Measurements from ENCODE around the gene CEBPG. TPM values are rescaled to one million over a fixed set of nuclear protein-coding genes. Genes with fewer than 3 reads are reported as not detected.

Gene CEBPG
- total RNA-seq, 6 experiments from 2014 or later: 10.0 to 11.2 (median 10.4) TPM

DNA sequence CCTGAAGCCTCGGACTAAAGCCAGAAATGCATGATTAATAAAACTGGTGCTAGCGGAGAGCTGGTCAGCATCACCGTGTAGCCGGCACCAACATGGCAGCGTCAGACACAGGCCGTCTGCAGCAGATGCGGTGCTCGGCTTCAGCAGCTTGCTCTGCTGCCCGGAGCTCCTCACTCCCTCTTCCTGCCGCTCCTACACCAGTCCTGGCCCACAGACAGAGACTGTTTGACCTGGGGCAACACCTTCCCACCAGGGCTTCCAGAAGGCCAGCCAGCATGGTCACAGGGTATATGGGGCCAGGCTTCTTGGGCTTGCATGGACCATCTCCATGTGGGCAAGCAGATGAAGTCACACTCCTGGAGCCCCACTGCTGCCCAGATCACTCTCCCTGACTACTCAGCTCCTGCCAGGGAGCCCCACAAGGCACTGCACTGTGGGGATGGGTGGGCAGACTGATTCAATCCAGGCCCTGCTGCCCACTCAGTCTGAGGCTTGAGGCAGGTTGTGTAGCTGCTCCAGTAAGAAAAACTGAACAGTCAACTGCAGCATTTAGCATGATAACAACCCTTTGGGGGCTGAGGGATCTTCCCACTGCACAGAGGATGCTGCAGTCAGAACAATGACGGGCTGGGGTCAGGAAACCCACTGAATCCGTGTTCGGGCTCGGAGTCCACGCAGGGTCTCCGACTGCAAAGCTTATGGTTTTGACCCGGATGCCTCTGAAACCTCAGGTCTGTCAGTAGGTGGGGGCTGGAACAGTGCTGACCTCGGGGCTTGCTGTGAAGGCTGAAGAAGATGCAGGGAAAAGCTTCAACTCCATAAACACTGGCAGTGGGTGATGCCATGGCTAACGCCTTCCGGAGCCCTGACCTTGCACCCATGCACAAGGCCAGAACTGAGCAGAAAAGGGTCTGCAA is 45.6 kb downstream of the CEBPG start:
- H3K27me3 Mint-ChIP-seq (ENCODE audit: insufficient read depth): no peaks in the 10 kb centered on the region; the same call in 1 of the 2 replicates
- no peaks in the 10 kb centered on the region for H3K4me1 Mint-ChIP-seq (ENCODE audit: low read depth)
- no peak for DNase-seq
- no peaks in the 10 kb centered on the region for H3K9me3 Mint-ChIP-seq
- TF ChIP-seq, protein P1, sequence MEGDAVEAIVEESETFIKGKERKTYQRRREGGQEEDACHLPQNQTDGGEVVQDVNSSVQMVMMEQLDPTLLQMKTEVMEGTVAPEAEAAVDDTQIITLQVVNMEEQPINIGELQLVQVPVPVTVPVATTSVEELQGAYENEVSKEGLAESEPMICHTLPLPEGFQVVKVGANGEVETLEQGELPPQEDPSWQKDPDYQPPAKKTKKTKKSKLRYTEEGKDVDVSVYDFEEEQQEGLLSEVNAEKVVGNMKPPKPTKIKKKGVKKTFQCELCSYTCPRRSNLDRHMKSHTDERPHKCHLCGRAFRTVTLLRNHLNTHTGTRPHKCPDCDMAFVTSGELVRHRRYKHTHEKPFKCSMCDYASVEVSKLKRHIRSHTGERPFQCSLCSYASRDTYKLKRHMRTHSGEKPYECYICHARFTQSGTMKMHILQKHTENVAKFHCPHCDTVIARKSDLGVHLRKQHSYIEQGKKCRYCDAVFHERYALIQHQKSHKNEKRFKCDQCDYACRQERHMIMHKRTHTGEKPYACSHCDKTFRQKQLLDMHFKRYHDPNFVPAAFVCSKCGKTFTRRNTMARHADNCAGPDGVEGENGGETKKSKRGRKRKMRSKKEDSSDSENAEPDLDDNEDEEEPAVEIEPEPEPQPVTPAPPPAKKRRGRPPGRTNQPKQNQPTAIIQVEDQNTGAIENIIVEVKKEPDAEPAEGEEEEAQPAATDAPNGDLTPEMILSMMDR (IDR thresholded peaks at IDR 0.05): no peak
- no peak overlapping the region for H3K4me3 Mint-ChIP-seq
- no peak overlapping the region for H3K27ac Mint-ChIP-seq
- no peaks in the 10 kb centered on the region for H3K36me3 Mint-ChIP-seq (ENCODE audit: low read depth)

DNA sequence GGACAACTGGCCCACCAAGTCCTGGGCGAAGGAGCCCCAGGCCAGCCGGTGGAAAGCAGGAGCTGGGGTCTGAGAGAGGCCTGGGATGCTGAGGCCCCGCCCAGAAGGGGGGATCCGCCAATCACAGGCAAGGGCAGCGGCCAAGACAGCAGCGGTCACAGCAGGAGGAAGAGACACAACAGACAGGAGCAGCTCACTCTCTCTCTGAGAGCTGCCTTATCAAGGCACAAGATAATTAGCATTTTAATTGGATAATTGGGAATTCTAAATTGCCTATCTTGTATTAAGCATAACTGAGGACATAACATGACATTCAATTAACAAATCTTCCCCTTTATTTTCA is 46.2 kb downstream of the CEBPG start:
- no peak for DNase-seq
- Mint-ChIP-seq H3K4me1 (ENCODE audit: low read depth) (no peaks in the 10 kb centered on the region), H3K27me3 (ENCODE audit: insufficient read depth) (peaks cover under 1% of the 10 kb centered on the region; the same call in 1 of the 2 replicates), H3K4me3 (no peak overlapping the region), H3K9me3 (no peaks in the 10 kb centered on the region), H3K27ac (no peak overlapping the region), H3K36me3 (ENCODE audit: low read depth) (no peaks in the 10 kb centered on the region)
- TF ChIP-seq, protein P1 (IDR thresholded peaks at IDR 0.05): no peak

DNA sequence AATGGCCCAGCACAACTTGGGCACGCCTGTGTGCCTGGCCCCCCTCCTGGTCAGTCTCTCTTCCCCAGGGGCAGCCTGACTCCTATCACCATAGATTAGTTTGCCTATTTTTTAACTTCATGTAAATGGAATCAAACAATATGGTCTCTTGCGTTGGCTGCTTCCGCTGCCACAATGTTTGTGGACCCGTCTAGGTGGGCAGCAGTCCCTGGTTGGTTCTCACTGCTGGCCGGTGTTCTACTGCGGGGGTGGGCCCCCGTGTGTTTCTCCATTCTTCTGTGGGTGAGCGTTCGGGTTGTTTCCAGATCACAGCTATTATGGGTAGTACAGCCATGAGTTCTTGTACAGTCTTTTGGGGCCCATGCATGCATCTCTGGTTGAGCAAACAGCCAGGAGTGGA is 47.3 kb downstream of the CEBPG start:
- DNase-seq: no peak
- Mint-ChIP-seq H3K4me1 (ENCODE audit: low read depth) (no peaks in the 10 kb centered on the region), H3K4me3 (no peak overlapping the region), H3K27ac (no peak overlapping the region), H3K27me3 (ENCODE audit: insufficient read depth) (peaks cover 2% of the 10 kb centered on the region; the same call in 1 of the 2 replicates), H3K9me3 (no peaks in the 10 kb centered on the region), H3K36me3 (ENCODE audit: low read depth) (no peaks in the 10 kb centered on the region)
- TF ChIP-seq, protein P1 (IDR thresholded peaks at IDR 0.05): no peak

DNA sequence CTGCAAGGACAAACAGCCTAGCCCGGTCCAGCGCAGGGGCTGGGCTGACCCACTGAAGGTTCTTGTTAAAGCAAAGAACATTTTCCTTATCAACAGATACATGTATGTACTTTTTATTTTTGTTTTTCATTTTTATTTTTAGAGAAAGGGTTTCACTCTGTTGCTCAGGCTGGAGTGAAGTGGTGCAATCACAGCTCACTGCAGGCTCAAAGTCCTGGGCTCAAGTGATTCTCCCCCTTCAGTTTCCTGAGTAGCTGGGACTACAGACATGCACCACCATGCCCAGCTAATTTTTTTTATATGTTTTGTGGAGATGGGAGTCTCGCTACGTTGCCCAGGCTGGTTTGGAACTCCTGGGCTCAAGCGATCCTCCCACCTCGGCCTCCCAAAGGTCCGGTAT is 47.9 kb downstream of the CEBPG start:
- Mint-ChIP-seq H3K27ac (no peak overlapping the region), H3K9me3 (no peaks in the 10 kb centered on the region), H3K36me3 (ENCODE audit: low read depth) (no peaks in the 10 kb centered on the region), H3K27me3 (ENCODE audit: insufficient read depth) (peaks cover 2% of the 10 kb centered on the region; the same call in 1 of the 2 replicates), H3K4me3 (no peak overlapping the region), H3K4me1 (ENCODE audit: low read depth) (no peaks in the 10 kb centered on the region)
- no peak for DNase-seq
- TF ChIP-seq, protein P1 (IDR thresholded peaks at IDR 0.05): no peak

DNA sequence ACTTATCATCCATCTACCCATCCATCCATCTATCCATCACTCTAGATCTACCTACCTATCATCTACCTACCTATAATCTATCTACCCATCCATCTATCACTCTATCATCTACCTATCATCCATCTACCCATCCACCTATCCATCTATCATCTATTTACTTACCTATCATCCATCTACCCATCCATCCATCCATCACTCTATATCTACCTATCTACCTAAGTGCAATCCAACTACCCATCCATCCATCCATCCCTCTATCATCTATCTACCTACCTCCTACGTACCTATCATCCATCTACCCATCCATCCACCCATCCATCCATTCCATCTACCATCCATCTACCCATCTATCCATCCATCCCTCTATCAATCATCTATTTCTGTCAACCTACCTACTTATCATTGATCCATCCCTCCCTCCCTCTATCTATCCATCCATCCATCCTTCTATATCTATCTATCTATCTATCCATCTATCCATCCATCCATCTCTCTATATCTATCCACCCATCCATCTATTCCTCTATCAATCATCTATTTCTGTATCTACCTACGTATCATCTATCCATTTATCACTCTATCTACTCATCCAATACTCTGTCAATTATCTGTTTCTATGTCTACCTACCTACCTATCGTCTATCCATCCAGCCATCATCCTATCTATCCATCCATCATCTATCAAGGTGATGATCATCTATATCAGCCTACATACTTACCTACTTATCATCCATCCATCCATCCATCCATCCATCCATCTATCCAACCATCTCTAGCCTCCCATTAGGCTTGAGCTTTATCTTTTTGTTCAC is 49.1 kb downstream of the CEBPG start:
- Mint-ChIP-seq H3K27me3 (ENCODE audit: insufficient read depth) (peaks cover 2% of the 10 kb centered on the region; the same call in 1 of the 2 replicates), H3K27ac (no peak overlapping the region), H3K4me1 (ENCODE audit: low read depth) (no peaks in the 10 kb centered on the region), H3K36me3 (ENCODE audit: low read depth) (no peaks in the 10 kb centered on the region), H3K4me3 (no peak overlapping the region), H3K9me3 (no peaks in the 10 kb centered on the region)
- no peak for DNase-seq
- TF ChIP-seq, protein P1 (IDR thresholded peaks at IDR 0.05): no peak
